Cerebellar cortex (tissue), 1 donor: Measurements from ENCODE around the gene TOM1L2.

Experiments used
- DNase-seq: peaks from one replicate; pipeline ENCODE4 v3.0.0-alpha.2; 2015; ENCODE audit warnings: low spot score

TOM1L2 gene

DNA sequence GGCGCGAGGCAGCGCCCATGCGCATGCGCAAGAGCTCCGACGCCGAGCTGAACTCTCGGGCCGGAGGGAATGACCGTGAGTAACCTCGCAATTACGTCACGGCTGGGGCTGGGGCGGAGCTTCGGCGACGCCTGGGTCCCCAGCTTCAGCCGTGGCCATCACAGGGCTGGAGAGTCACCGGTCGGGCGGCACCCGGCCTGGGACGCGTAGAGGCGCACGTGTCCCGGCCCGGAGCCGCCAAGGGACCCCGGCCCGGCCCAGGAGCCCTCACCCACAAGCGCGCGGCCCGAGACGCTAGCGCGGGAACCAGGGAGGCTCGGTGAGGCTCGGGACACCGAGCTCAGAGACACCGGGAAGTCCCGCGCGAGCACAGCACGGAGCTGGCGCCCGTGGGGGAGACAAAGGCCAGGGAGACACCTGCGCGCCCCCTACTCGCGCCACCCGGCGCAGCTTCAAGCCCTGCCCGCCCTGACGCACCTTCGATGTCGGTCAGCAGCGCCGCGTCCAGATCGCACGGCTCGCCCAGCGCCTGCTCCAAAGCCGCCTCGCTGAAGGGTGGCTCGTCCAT is 135.9 kb downstream of the TOM1L2 start:
- peak; percentile 98 for DNase-seq

DNA sequence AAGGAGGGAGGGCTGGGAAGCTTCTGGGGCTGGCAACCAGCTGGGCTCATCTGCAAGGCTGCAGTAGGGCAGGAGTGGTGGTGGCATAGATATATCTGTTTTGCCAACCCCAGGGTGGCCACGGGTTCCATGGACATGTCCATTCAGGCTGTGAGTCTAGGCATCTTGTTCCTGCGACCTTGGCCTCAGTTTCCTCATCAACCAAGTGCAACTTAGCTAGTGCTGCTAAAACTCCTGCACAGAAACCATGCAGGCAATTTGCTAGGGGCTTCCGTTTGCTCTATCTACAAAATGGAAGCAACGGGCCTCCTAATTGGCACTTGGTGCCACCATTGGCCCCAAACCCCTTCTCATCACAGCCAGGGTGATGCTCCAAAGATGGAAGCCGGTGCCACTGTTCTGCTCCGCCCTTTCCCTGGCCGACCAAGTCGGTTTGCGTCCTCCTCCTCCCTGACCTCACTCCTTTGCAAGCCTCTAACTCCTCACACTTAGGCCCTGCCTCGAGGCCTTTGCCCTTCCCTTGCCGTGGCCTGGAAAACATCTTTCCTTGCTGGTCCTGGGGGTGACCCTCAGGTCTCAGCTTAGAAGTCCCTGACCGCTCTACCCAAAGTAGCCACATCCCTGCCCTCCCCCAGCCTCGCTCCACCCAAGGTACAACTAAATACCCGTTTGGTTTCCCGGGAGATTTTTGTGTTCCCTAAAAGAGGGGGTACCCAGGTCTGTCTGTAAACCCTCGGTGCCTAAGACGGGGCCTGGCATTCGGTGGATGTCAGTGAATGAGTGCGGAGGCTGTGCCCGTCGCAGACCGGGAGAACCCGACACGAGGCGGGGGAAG is 136.6 kb downstream of the TOM1L2 start:
- no peak for DNase-seq

DNA sequence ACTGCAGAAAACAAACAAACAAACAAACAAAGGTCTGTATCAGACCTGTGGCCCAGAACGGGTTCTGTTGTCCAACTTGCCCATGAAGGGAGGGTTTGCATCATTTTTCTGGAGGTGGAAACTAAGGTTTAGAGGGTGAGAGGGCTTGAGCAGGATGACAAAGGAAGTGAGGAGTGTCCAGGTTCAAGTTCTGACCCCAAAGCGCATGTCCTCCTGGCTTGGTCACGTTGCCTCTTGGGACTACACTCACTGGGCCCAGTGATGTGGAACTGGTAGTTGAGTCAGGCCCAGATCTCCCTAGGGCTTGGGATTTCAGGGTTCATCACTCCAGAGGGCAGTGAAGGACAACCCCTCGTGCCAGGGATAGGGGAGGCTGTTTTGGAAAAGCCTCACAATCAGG is 137.2 kb downstream of the TOM1L2 start:
- DNase-seq, result no peak

DNA sequence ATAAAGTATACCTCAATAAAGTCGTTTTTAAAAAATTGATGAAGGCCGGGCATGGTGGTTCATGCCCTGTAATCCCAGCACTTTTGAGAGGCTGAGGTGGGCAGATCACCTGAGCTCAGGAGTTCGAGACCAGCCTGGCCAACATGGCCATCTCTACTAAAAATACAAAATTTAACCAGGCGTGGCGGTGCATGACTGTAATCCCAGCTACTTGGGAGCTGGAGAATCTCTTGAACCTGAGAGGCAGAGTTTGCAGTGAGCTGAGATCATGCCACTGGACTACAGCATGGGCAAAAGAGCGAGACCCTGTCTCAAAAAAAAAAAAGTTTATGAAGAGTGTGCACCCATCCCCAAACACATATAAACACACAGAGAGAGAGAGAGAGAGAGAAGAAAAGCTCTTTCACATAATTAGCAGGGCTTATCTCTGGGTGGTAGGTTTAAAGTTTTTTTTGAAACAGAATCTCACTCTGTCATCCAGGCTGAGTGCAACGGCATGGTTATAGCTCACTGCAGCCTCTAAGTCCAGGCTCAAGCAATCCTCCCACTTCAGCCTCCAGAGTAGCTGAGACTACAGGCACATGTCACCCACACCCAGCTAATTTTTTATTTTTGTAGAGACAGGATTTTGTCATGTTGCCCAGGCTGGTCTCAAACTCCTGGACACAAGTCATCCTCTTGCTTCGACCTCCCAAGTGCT is 138.4 kb downstream of the TOM1L2 start:
- no peak for DNase-seq

DNA sequence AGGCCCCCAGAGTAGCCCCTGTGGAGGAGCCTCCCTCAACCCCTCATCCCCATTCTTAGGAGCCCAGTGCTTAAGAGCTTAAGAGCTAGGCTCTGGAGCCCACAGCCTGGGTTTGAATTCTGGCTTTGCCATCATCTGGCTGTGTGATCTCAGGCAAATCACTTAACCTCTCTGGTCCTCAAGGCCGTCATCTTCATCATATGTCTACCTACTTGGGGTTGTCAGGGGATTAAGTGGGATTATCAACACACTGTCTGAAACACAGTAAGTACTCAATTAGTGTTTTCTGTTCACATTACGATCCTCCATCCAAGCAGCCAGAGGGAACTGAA is 140.2 kb downstream of the TOM1L2 start:
- no peak for DNase-seq

DNA sequence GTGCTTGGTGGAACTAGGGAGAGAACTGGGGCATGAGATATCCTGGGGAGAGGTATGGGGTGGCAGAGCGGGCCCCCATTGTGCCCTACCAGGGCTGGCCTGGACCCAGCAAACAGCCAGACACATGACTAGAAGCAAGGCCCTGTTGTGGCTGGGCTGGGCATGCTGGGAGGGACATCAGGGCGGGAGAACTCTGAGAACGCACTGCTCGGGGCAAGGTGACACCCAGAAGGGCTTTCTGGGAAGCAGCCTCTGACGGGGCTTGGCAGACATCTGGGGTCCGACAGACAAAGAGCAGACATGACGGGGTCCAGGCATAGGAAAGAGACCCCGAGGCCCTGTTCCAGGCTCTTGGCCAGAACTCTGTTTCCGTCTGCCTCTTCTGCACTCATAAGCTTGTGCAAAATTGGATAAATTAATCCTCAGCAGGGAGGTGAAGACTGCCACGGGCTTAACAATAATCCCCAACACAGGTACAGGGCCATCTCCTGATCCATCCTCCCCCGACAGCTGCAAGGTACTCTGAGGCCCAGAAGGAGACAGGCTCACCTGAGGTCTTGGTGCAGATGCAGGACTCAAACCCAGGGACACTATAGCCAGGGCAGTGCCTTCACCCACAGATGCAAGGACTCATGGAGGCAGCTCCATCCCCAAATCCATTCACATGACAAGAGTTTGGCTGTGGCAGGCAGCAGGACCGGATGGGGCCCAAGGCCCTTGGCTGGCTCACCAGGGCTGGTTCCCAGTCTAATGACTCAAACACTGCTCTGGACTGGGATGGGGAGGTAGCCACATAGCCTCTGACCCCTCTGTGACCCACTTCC is 140.8 kb downstream of the TOM1L2 start:
- DNase-seq, result no peak

DNA sequence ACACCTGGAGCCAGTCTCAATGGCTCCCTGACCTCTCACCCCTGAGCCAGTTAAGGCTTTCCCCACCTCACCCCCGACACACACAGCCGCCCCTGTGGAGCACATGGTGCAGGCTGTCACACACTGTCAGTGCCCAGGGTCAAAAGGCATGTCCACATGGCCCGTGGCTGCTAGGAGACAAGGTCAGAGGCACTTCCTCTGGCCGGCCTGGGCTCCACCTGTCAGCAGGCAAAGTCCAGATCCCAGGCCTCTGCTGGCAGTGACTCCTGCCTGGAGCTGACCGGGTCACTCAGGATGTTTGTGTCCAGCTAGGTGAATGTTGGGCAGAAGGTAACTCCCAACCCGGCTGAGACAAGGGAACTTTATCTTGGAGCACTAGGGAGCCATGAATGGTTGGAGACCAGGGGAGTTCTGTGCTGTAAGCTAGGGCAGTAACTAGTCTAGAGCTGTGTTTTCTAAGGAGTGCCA is 141.4 kb downstream of the TOM1L2 start:
- no peak for DNase-seq

DNA sequence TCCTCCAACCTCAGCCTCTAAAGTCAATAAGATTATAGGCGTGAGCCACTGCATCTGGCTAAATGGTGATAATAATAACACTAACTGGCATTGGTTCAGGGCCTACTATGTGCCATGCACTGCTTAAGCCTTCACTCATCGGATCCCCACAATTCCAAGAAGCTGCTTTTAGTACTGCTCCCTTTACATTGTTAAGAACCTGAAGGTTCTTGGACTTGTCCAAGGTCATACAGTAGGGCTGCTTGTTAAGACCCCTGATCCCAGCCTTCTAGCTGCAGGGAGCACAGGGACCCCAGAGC is 142.0 kb downstream of the TOM1L2 start:
- no peak for DNase-seq

DNA sequence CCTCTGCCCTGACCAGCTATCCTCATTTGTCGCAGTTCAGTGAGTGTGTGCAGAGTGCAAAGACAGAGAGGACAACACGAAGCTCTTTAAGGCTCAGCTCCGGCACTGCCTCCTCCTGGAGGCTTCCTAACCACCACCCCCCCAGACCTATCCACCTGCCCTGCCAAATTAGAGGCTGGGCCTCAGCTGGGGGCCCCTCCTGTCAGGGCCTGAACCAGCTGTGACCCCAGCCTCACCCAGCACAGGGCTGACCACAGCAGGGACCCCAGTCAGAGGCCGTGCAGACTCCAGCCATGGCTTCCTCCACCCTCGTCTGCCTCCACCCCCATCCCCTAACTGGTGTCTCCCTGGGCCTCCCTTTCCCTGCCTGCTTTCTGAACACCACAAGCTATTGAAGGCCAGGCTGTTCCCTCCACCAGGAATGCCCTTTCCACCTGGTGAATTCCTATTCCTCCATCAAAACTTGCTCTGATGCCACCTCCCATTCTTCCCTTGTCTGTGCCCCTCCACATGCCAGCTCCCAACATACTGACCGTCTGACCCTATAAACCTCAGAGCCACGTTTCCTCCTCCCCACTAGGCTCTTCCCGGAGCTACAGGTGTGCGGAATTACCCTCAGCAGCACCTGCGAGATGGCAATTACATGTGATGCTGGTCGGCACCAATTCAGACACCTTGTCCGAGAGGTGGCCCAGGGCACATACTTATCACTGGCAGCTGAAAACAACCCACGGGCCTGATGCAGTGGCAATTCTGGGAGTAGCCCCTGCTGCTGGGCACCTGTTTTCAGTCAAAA is 144.2 kb downstream of the TOM1L2 start:
- no peak for DNase-seq

DNA sequence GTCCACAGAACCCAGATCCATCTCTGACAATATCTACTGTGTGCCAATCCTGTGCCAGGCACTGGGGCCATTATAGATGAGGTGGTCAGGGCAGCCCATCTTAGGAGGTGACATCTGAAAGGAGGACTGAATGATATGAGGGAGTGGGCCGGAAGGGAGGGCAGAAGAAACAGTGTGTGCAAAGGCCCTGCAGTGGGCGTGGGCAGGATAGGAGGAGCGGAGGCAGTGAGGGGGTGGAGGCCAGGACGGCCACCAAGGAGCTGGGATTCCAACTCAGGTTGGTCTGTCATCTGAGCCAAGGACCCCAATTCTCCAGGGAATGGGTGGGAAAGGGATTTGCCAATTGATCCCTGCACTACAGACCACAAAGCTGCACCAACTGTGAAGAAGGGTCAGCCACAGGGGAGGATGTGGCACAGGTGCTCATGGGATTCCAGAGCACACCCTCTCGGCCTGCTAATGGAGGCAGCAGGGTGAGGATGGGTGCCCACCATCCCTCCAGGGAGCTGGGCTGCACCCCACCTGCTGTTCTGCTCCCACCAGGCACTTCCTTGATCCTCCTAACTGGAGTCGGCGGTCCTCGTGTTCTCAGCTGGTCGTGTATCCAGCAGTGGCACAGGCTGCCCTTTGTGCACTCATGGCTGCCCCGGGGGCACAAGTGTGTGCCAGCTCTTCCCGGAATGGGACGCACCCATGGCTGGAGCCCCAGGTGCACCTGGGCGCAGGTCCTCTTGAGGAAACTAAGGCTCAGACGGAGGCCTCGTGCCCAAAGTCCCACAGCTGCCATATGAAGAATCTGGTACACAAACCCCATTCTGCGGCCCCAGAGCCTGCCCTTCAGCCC is 145.0 kb downstream of the TOM1L2 start:
- DNase-seq, result no peak

DNA sequence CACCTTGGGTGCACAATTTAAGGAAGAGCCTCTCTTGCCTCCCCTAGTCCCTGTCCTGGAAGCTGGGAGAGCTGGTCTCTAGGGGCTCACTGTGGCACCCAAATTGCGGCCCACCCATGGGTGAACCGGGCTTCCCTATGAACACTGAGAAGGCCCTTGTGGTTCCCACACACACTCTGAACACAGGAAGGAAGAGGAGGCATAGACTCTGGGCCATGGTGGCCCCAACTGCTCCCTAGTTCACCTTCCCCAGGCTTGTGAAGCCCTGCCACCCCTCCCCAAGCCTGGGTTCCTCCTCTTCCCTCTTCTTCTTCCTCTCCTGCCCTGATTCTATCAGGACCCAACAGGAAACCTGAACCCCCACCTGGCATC is 145.9 kb downstream of the TOM1L2 start:
- no peak for DNase-seq

DNA sequence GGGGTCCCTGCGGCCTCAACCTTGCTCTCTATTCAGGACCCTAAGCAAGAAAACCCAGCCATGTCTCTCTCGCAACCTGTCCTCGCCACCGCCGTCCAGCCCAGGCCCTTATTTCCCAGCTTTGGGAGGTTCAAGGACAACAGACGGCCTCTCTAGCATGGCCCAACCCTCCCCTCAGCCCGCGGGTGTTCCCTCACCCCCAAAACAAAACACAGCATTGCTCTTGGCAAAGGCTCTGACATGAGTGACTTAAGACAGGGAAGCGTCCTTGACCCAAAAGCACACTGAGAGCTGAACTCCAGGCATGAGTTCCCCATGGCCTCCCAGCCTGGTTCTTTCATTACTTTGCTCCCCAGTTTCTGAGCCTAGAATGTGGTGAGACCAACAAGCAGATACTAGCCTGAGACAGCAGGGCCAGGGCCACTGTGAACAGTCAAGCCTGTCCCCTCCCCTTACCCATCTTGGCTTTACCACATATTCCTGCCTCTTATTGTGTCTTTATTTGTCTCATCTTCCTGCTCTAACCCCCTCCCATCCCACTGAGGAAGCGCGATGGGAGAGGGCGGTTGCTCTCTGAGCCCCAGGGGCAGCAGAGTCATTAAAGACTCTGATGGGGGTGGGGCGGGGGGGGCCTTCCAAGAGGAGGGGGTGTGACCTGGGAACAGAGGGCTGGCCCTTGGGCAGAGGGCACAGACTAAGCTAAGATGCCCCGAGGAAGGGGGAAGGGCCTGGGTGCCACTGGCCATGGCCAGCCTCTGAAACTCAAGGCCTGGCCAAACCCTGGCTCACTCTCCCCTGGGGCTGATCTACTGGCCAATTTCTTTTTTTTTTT is 147.2 kb downstream of the TOM1L2 start:
- DNase-seq, result peak; percentile 50

DNA sequence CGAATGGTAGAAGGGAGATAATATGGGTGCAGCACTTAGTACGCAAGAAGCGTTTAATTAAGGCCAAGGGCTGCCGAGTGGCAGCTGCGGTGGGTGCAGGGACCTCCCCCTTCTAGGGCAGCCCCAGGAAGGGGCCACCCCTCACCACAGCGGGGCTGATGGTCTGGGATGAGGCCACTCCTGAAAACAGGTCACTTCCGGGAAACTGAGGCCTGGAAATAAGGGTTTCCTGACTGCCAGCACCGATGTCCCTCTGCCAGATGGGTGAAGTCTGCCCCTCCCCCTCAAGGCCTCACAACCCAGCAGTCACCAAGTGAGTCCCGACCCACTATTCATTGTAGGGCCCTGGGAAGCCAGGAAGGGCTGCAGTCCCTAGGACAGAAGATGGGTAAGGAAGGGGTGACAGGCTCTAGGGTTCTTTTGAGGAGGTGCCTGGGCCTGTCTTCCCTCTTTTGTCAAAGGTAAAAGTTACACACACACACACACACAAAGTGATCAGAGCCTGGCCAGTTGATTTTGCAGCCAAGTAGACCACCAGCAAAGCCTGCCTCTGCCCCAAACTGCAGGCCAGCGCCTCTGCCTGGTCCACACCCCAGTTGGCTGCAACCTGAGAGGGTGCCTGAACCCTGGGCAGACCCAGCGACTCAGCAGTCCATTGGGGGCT is 147.9 kb downstream of the TOM1L2 start:
- peak; percentile 52 for DNase-seq

DNA sequence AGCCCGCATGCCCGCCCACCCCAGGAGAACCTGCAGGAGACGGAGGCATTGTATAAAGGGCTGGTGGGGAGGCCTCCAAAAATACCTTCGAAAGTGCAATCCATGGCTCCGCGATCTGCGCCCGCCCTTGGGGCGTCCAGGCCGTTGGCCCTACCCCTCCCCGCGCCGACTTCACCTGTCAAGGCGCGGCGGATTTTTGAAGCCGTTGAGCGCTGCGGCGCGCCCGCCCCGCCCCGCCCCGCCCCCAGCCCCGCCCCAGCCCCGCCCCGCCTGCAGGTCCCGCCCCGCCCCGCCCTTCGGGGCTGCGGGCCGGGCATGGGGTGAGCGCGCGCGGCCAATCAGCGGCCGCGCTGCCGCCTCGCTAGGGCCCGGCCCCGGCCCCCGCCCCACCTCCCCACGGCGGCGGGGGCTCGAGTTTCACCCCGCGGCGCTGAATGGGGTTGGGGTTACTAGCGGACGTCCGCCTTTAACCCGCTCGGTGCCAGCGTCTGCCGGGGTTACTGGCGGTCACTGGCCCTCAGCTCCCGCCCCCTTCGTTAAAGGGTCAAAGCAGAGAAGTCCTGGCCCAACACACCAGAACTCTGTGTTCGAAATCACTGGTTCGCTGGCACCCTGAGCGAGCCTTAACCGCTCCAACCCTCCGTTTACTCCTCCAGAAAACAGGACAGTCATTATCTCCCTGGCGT is 148.6 kb downstream of the TOM1L2 start:
- DNase-seq, result peak; percentile 86

DNA sequence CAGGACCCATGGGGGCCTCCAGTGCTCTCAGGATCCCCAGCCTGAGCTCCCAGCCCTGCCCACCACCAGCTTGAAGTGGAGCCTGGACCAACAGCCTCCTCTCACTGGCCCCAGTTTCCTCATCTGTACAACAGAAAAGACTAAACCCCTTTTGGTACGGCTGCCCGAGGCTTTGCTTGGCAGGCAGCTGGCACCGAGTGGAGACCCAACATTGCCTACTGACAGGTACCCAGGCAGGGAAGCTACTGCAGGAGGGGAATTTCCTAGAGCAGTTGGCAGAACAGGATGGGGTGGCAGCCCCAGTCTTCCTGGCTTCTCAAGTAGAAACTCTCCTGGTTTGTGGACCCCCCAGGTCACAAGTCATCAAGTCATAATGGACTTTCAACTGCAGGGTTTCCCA is 149.6 kb downstream of the TOM1L2 start:
- no peak for DNase-seq

DNA sequence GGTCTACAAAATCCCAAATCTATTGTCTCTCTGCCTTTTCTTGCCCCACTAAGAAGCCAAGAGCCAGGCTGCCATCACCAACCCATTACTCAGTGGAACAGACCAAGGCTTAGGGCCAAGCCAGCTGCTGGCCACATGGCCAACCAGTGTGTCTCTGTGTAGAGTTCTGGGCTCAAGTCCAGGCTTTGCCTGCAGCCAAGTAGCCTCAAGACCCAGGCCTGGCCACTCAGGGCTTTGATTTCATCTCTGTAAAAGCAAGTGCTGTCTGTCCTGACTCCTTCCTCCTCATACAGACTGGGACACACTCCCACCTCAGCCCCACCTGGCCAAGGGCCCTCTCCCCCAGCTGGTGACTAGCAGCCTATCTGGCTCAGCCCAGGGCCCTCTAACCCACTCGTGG is 150.0 kb downstream of the TOM1L2 start:
- peak; percentile 68 for DNase-seq

DNA sequence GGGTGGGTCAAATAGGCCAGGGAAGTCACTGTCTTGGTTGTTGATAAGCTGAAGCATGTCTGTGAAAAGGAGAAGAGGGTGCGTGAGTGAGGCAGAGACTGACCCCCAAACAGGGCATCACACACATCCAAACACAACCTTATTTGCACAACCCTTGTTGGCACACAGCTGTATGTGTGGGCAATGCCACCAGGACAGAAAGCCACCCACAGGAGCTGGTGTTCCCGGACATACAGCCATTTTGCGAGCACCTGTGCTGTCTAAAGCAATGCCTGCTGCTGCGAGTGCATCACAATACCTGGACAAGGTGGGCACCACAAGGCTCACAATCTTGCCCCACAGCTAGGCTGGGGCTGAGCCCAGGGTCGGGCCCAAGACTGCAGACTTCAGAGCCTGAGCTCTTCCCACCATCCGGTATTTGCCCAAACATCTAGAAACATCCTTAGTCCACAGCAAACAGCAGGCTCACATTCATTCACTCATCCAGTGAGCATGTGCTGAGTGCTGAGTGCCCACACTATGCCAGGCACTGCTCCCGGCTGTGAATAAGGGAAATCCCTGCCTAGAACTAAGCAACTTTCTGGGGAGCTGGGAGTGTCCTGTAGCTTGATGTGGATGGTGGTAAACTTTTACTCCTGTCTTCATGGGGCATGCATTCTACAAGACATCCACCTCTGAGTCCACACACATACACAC is 151.6 kb downstream of the TOM1L2 start:
- DNase-seq, result no peak

DNA sequence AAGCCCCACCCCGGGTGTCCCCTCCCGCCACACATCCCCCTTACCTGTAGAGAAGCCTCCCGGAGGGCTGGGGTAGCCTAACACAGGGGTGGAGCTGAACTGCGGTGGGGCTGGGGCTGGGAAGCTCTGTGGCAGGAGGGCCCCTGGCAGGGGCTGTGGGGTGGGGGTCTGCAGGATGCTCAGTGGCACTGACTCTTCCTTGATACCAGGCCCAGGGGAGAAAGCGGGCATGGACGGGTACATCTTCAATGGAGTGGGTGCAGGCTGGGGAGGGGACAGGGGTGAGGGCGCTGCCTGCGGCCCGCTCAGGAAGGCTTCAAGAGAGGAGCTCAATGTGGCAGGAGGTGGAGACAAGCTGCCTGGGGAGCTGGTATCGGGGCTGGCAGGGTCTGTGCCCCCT is 152.2 kb downstream of the TOM1L2 start:
- DNase-seq, result no peak
